Measurements from ENCODE around the gene LRRC53.

LRRC53 gene, protein sequence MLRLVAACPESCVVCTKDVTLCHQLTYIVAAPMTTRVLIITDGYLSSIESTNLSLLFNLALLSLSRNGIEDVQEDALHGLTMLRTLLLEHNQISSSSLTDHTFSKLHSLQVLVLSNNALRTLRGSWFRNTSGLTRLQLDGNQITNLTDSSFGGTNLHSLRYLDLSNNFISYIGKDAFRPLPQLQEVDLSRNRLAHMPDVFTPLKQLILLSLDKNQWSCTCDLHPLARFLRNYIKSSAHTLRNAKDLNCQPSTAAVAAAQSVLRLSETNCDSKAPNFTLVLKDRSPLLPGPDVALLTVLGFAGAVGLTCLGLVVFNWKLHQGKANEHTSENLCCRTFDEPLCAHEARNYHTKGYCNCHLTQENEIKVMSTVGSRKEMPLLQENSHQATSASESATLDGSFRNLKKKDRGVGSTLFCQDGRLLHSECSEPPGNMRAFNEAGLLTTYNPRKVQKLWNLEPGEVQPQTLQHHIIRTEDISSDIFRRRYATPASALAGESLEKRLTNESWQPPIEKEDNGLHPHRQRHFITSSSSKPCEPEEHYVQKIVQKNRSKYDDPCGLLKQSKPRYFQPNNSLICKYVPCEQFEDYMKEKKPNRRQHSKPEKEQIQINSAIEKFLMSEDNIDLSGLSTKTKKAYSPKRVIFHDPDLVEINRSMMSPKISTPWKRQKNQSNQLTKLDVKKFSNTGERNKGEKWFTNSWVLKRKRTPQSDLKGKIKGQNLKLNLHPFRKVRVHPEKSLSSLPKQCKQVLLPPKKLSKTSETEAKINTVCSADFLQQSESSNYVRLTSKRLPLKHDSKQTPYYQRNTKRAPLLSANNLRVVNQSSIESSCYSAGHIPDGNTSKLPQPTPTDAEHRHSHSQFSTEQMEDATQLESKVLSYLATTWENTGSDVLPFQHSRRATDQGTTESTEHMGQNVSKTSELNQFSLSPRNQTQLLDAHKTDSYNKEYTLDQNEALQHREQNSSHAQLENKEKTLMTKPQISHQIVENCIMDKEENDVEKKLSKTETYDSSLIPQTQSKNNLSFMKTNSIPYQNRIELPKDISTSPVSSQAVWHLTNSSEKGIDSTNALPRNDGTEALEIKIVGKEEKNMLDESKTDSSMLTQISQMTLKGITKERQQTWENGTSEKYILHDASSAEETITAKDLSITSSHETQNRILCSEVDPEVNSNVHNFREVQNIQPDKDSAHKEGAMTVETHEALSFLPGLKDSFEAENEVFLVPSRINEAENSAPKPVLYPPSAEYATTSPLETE

DNA sequence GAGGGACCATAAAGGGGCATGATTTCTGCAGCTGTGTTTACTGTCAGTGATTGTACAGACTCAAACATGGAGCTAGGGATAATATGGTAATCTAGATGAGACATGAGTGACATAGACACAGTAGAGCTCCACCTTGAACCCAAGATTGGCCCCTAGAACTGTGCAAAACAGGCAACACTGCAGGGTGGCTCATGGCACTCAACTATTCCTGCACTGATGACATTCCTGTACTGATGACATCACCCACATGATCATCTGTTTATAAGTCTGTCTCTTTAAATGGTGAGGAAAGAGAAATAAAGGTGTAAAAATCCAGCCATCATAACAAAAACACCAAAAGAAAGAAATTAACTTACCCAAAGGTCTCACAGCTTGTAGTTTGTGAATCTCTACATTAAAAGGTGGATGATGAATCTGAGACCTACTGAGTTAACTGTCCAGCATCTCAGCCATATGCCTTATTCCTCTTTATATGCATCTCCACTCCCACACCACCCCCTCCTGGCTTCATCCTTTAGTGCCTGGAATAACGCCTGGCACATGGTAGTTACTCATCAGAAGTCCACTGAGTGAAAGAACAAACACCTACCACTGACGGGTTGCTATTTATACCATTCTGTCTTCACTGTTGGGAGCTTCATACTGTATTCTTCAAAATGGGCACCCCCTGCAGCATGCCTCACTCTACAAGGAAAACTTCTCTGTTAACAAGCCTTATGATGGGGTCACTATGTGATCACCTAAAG is at the start of gene LRRC53:
TSS of gene LRRC53 (minus strand) at position 442 of the 746 bp plus-strand sequence. CDS start 29,262 bp downstream, outside the sequence.
- no peak for DNase-seq (ENCODE audit: low spot score)

DNA sequence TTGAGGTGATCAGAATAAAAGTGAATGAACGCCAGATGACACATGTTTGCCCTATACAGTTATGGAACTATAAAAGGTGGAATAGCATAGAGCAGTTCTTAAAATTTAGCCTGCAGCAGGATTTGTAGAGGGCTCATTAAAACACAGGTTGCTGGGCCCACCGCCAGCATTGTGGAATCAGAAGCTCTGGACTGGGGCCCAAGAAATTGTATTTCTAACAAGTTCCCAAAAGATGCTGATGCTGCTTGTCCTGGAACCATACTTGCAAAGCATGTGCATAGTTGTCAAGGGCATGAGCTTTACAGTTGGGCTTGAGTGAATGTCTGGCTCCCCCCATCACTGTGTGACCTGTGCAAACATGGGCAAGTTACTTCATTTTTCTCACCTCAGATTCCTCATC is 37.5 kb upstream of the LRRC53 start:
- DNase-seq (ENCODE audit: low spot score), result no peak

DNA sequence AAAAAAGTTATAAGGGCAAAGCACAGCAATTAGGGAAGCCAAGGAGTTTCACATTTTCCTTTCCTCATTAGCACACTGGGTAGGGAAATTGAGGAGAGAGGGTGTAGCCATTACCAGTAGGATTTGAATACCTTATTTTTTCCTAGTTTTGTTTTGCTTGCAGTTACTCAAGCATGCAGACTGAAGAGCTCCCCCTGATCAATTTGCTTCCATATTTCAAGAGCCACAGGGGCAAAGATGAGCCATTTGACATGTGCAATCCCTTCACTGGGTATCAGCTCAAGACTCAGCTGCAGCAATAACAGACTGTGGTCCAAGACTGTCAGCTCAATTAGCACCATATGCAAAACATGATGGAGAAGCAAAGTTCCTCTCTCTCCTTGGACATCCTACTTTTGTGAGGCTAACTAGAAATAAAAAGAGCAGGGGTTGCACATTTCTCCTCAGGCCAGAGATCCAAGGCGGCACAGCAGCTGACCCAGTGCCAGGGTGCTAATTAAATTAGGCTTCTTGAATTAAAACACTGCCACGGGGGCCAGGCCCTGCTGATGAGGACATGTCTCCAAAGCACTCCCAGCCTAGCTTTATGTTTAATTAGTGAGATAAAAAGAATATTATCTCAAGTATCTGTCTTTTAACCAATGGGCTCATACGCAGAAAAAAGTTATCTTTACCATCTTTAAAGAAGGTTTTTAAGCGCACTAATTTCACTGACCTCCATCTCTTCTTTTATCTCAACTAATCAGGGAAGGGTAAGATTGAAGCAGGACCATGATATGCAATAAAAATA is 36.7 kb upstream of the LRRC53 start:
- no peak for DNase-seq (ENCODE audit: low spot score)

DNA sequence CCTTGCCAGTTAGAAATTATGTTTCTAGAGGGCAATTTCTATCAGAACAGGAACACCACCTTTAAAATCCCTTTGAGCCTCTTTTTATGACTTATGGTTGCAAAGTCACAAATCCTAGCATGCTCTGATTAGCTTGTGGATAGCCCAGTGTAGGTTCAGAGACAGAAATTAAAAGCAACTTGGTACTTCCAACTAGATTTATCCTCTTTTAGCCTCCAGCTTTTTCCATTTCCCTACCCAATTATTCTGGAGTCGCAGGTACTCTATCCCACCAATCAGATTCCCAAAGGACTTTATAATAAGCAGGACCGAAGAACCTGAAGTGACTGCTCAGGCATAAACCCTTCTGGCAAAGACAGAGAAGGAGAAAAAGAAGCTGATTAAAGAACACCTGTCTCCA is 33.4 kb upstream of the LRRC53 start:
- DNase-seq (ENCODE audit: low spot score), result no peak

DNA sequence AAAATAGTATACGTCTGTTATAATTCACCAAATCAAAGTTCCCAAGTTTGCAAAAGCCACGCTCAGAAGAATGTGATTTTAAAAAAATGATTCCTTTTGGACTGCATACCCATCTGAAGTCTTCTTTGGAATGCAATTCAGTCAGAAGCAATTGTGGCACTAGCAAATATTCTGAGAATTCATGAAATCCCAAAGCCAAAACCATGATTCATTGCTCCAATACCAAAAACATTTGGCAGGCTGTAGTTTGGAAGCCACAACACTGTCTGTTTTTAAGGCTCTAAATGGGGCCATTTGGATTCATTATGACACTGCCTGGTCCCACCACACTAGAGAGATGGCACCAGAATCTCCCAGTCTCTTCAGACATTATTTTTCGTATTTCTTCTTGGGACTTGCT is 21.8 kb upstream of the LRRC53 start:
- no peak for DNase-seq (ENCODE audit: low spot score)

DNA sequence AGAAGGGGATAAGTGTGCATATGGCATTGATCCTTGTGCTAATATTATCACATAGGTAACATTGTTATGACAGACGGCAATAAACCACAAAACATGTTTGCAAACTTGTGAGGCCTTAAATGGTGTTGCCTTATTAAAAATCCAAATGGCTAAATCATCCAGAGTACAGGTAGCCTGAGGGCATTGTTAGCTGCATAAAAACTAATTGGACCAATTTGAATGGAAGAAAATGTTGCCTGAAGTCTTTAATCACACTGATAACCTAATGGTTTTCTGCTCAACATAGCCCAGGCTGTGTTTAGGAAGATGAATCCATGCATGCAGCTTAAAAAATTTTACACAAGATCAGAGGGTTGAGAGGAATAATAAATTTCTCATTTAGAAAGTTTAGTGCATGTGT is 19.4 kb upstream of the LRRC53 start:
- no peak for DNase-seq (ENCODE audit: low spot score)

DNA sequence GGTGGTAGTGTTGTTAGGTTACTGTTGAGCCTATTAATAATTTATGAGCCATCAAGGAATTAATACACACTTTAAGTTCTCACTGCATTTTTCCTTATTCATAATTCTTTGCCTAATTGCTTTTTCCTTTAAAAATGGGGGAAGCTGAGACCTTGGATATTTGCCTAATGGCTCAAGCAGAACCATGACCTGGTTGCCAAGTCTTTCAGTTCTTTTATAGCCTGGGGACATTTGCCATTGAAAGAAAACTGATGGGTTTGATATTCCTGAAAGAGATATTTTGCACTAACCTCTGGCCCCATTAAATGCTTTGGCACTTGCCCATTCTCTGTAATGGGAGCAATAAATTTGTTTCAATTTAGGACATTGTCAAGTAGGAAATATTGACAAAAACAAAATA is 18.5 kb upstream of the LRRC53 start:
- DNase-seq (ENCODE audit: low spot score), result no peak

DNA sequence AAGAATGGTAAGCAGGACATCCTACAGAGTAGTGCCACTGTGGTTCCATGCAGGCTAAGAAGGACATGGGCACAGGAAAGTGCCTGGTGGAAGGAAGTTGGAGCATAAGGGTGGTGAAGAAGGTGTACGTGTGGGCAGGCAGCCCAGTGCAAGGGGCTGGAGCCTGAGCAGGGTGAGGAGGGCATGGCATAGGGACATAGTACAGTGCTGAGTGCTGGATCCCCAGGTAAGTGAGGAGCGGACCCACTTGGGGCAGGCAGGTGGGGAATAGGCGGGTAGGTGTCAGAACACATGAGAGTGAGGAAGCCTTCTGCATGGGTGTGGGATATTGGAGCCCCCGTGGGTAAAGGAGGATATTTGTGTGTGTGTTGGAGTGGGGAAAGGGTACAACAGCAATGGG is 15.7 kb upstream of the LRRC53 start:
- no peak for DNase-seq (ENCODE audit: low spot score)

DNA sequence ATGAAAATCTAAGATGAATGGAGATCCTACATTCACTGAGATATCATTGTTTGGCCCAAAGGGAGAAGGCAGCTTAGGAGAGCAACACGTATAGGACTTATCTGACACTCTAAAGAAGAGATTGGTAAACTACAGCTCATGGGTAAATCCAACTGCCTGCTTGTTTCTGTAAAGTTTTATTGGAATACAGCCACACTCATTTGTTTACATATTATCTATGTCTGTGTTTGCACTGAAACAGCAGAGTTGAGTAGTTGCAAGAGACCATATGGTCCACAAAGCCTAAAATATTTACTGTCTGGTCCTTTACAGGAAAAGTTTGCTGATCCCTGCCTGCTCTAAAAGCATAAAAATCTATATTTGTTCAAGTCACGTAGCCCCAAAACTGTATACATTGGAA is 14.3 kb upstream of the LRRC53 start:
- DNase-seq (ENCODE audit: low spot score), result no peak

DNA sequence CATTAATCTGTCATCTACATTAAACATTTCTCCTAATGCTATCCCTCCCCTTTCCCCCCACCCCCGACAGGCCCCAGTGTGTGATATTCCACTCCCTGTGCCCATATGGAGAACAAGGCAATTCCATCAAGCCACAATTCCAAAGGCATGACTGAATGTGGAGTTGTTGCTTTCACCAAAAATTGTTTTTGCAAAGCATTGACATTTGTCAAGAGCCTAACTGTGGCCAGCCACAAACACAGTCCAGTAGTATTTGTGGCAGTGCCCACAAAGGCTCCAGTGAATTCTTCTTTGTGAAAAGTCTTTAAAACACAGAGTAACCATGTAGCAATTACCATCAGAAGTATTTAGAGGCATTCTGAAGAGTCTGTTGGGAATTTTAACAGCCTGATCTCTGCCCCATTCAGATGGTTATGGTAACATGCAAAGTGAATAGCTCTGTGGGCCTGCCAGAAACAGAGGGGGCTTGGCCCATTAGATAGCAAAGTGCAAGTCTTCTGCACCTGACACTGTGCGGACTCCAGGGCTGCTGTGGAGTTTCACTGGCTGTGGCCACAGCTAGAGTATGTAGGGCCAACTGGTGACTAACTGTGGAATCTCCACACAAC is 11.6 kb upstream of the LRRC53 start:
- no peak for DNase-seq (ENCODE audit: low spot score)

DNA sequence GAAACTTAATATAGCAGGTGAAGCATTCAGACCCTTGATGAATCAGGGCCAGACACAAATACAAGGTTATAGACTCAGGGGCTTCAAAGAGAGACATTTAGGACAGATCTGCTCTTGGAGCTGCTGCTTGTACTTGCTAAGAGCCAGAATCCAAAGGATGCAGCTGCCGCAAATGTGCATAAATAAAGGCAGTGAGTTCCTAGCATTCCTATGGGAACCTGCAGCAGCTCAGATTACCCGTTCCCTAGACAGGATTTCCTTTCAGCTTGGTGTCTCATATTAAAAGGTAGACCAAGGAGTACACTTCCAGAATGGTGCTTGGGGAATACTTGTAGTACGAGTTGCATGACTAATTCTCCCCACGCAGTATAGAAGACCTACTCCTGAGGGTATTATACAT is 9.7 kb upstream of the LRRC53 start:
- no peak for DNase-seq (ENCODE audit: low spot score)

DNA sequence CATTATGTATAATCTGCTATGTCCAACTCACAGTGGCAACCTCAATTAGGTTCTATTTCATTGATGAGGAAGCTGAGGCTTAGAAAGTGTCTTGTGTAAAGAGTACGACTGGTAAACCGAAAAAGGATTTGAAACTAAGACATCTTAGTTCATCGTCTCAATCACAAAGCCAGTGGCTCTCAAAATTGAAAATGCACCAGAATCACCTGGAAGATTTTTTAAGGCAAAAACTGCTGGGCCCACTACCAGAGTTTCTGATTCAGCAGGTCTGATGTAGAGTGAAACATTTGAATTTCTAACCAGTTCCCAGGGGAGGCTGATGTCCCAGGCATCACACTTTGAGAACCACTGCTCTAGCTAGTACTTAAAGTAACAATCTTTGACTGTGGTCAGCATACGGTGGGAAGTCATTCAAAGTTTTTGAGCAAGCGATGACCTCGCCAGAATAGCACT is 5.2 kb upstream of the LRRC53 start:
- no peak for DNase-seq (ENCODE audit: low spot score)

DNA sequence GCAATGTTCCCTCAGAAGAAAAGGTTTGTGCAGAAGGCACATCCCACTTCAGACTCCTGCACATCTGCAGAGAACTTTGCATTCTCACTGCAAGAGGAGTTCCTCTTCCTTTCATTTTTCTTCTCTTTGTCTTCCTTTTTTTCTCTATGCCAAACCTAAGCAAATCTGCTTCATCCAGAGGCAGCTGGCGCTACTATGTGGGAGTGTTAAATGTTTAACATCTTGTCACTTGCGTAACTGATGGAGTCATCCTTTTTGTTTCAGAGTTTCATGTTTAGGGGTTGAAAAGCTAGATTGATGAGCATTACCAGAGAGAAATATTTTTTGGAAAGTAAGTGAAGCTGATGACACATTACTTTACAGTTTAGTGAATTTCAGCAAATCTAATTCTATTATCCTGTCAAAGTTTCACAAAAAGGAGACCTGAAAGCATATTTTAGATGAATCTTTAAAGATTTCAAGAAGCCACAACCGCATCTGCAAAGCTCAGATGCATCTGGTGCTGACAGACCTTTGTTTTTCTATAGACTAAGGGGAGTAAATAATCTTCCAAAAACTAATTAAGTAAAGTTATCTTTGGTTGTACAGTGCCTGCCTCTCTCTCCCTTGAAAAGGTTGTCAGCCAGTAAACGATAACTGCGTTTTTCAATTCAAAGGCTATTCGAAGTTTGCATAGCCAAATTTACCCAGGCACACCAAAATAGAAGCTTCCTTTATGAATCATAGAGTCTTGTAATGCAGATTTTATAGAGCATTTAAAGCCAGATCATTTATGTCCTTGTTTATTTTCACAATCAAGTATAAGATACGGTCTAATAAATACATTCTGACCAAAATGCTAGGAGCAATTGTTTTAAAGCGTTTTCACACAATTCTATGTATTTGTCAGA is 1.2 kb upstream of the LRRC53 start:
- no peak for DNase-seq (ENCODE audit: low spot score)

DNA sequence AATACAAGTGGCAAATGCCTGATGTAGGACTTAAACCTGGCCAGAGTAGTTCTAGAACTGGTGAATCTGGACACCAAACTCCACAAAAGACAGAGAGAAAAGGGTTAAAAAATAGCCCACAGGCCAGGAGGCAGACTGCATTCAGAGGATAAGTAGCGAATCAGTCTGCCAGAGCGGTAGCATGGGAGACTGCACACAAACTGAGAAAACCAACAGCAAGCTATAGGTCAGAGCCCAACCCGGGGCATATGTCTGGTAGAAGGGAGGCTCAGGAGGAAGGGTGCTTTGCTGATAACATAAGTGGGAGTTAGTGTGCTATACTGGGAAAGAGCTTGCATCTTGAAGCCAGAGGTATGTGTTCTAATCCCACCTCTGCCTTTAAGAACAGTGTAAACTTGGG is 4.0 kb downstream of the LRRC53 start:
- DNase-seq (ENCODE audit: low spot score), result no peak

DNA sequence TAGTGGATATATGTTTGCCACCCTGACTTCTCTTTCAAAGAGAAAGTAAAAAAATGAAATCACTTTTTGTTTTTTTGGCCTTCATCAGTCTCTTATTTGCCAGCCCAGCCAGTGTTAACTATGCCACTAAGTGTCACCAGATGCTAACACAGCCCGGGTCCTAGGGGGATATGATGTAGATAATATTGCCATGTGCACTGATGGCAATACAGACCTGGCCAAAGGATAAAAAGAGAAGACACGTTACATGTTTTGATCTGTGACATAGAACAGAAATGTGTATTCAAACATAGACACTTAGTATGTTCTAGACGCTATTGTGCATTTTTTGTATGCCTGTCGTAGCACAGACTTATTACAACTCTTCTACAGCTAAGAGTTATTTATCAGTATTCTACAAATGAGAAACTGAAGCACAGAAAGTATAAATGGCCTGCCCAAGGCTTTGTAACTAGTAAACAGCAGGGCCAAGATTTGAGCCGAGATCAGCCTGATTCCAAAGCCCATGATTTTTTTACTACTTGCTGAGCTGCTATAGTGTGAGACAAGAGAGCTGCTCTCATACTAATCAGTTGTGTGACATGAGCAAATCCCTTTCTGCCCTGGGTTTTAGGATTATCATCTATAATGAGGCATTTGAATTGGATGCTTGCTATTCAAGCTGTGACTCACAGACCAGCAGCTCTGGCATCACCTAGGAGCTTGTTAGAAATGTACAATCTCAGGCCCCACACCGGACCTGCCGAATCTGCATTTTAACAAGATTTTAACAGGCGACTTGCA is 6.3 kb downstream of the LRRC53 start:
- DNase-seq (ENCODE audit: low spot score), result no peak

DNA sequence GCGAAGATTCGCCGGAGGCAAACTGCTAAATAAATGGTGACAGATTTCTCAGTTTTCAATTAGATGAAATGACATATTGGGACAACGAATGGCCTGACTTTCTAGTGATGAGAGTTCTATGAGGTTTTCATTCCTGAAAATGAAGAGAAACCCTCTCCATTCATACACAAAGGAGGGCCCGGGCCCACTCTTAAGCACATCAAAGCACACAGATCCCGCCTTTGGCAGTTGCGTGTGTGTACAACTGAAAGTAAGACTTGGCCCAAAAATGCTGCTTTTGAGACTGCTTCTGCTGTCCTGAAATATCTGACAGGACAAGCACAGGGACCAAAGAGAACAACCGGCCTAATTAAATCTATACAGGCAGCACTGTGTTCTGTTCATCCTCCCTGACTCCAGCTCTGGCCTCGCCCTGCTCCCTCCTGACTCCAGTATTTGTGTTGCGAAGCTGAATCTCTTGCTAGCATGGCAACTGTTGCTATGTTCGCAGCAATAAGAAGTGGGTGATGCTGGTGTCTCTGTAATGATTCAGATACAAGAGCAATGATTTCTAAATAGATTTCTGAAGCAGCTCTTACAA is 7.4 kb downstream of the LRRC53 start:
- no peak for DNase-seq (ENCODE audit: low spot score)

DNA sequence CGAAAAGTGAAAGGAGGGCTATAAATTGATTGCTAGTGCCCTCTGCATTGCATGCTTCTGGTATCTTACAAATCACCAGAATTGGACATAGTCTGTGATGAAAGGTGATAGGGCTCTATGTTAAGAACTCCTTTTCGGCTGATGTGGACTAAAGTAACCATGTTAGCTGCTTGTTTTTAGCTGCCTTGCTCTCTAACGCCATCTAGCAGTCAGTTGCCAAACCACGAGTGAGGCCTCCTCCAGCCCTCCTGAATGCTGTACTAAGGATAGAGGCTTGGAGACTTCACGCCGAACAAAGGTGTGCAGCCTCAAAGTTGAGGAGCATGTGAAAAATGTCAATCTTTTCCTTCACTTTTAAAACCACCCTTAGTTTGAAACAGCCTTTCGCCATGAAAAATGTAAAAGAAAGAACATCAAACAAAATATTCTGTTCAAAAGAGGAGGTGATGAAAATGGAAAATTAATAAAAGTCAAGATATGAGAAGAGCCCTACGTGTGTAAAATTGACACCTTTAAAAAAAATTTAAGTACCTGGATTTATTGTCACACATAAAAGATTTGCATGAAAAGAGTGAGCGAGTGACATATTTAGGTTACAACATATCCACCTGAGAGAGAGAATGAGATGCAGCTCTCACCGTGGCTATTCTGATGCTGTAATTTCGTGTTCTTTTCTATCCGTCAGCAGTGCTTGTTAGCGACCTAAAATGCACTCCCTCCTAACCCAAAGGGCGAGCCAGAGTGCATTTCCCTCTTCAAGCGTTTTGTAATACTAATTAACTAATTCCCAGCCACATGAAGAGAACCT is 8.1 kb downstream of the LRRC53 start:
- peak; percentile 24 for DNase-seq (ENCODE audit: low spot score)
